H9 (cell line): ENCODE measurements around the gene MAP1S. TPM values are rescaled to one million over a fixed set of nuclear protein-coding genes. Genes with fewer than 3 reads are reported as not detected.

ENCODE experiments used
- DNase-seq: peaks from one replicate; pipeline ENCODE4 v3.0.0-alpha.2; 2017
- H2AFZ ChIP-seq: one replicate; pipeline ENCODE4 v1.6.1; 2013; ENCODE audit warnings: mild to moderate bottlenecking, low read length, control low read depth, moderate library complexity
- H2AK5ac ChIP-seq: 2 replicates; pipeline ENCODE4 v1.6.1; 2013; ENCODE audit warnings: low read length, control low read depth, mixed read lengths; ENCODE audit not compliant: insufficient read length
- H2BK120ac ChIP-seq: one replicate; pipeline ENCODE4 v1.6.1; 2013; ENCODE audit warnings: low read depth, mild to moderate bottlenecking, low read length, control low read depth, inconsistent platforms; ENCODE audit not compliant: poor library complexity, severe bottlenecking
- H2BK12ac ChIP-seq: 2 replicates; pipeline ENCODE4 v1.6.1; 2013; ENCODE audit warnings: low read length, control low read depth, mixed read lengths, low read depth; ENCODE audit not compliant: insufficient read length
- H2BK15ac ChIP-seq: 2 replicates; pipeline ENCODE4 v1.6.1; 2013; ENCODE audit warnings: low read depth, low read length, control low read depth
- H2BK20ac ChIP-seq: one replicate; pipeline ENCODE4 v1.6.1; 2013; ENCODE audit warnings: low read depth, mild to moderate bottlenecking, low read length, control low read depth, inconsistent platforms; ENCODE audit not compliant: poor library complexity, severe bottlenecking
- H2BK5ac ChIP-seq: 2 replicates; pipeline ENCODE4 v1.6.1; 2013; ENCODE audit warnings: low read length, control low read depth, mixed read lengths; ENCODE audit not compliant: insufficient read length
- H3K14ac ChIP-seq: 2 replicates; pipeline ENCODE4 v1.6.1; 2013; ENCODE audit warnings: low read length, control low read depth; ENCODE audit not compliant: insufficient read depth
- H3K18ac ChIP-seq: 2 replicates; pipeline ENCODE4 v1.6.1; 2013; ENCODE audit warnings: low read depth, mild to moderate bottlenecking, mixed read lengths, low read length, control low read depth; ENCODE audit not compliant: insufficient read length
- H3K23ac ChIP-seq: 2 replicates; pipeline ENCODE4 v1.6.1; 2013; ENCODE audit warnings: low read length, control low read depth, mixed read lengths, low read depth; ENCODE audit not compliant: insufficient read length
- H3K23me2 ChIP-seq: 2 replicates; pipeline ENCODE4 v1.6.1; 2013; ENCODE audit warnings: low read depth, mild to moderate bottlenecking, mixed read lengths, low read length, control low read depth; ENCODE audit not compliant: insufficient read length, poor library complexity, severe bottlenecking
- H3K27ac ChIP-seq: 2 replicates; pipeline ENCODE4 v1.5.1; 2013; ENCODE audit warnings: low read length, control low read depth, mixed read lengths, low read depth; ENCODE audit not compliant: insufficient read length
- H3K27me3 ChIP-seq: 2 replicates; pipeline ENCODE4 v1.6.1; 2013; ENCODE audit warnings: low read length, control low read depth, inconsistent platforms; ENCODE audit not compliant: insufficient read depth
- H3K4ac ChIP-seq: 2 replicates; pipeline ENCODE4 v1.6.1; 2013; ENCODE audit warnings: low read depth, mild to moderate bottlenecking, control low read depth, inconsistent platforms, low read length, moderate library complexity
- H3K4me1 ChIP-seq: 2 replicates; pipeline ENCODE4 v1.6.1; 2013; ENCODE audit warnings: low read length, control low read depth, inconsistent platforms; ENCODE audit not compliant: insufficient read depth
- H3K4me2 ChIP-seq: 2 replicates; pipeline ENCODE4 v1.6.1; 2013; ENCODE audit warnings: low read length, control low read depth, mixed read lengths; ENCODE audit not compliant: insufficient read length, insufficient read depth
- H3K56ac ChIP-seq: 2 replicates; pipeline ENCODE4 v1.6.1; 2013; ENCODE audit warnings: low read depth, mild to moderate bottlenecking, mixed read lengths, low read length, control low read depth; ENCODE audit not compliant: insufficient read length
- H3K79me1 ChIP-seq: 2 replicates; pipeline ENCODE4 v1.6.1; 2013; ENCODE audit warnings: low read depth, mild to moderate bottlenecking, moderate library complexity, low read length, control low read depth, inconsistent platforms; ENCODE audit not compliant: insufficient read depth, poor library complexity, severe bottlenecking
- H3K79me2 ChIP-seq: 2 replicates; pipeline ENCODE4 v1.6.1; 2013; ENCODE audit warnings: low read length, control low read depth, inconsistent platforms; ENCODE audit not compliant: insufficient read depth
- H3K9ac ChIP-seq: 2 replicates; pipeline ENCODE4 v1.6.1; 2013; ENCODE audit warnings: low read length, control low read depth, mixed read lengths; ENCODE audit not compliant: insufficient read length; ENCODE audit errors: extremely low read depth
- H3K9me3 ChIP-seq: one replicate; pipeline ENCODE4 v1.6.1; 2013; ENCODE audit warnings: low read depth, low read length, inconsistent platforms; ENCODE audit not compliant: control insufficient read depth
- H3T11ph ChIP-seq: one replicate; pipeline ENCODE4 v1.6.1; 2013; ENCODE audit warnings: mild to moderate bottlenecking, low read length, control low read depth, inconsistent platforms
- H4K20me1 ChIP-seq: one replicate; pipeline ENCODE4 v1.6.1; 2013; ENCODE audit not compliant: control insufficient read depth, insufficient read length, insufficient read depth
- H4K5ac ChIP-seq: 2 replicates; pipeline ENCODE4 v1.6.1; 2013; ENCODE audit warnings: low read depth, mild to moderate bottlenecking, mixed read lengths, low read length, control low read depth; ENCODE audit not compliant: insufficient read length
- H4K8ac ChIP-seq: replicated peaks from 2 replicates; pipeline ENCODE4 v1.6.1; 2013; ENCODE audit warnings: low read length, control low read depth, mixed read lengths, low read depth; ENCODE audit not compliant: insufficient read length
- H4K91ac ChIP-seq: 2 replicates; pipeline ENCODE4 v1.6.1; 2013; ENCODE audit warnings: low read depth, mild to moderate bottlenecking, moderate library complexity, mixed read lengths, low read length, control low read depth; ENCODE audit not compliant: insufficient read length
- H3K27ac Mint-ChIP-seq, 3 experiments: 2 replicates in 2 of 3; 3 replicates in 1 of 3; pipeline ENCODE4 v1.8.0; 2020 to 2021; ENCODE audit warnings: mixed read lengths in 3 of 3, mild to moderate bottlenecking in 1 of 3, moderate library complexity in 1 of 3
- H3K27me3 Mint-ChIP-seq: 2 replicates; pipeline ENCODE4 v1.8.0; 2021; ENCODE audit warnings: low read depth, mild to moderate bottlenecking, moderate library complexity, mixed read lengths
- H3K36me3 Mint-ChIP-seq, 3 experiments: 2 replicates in 2 of 3; 3 replicates in 1 of 3; pipeline ENCODE4 v1.8.0; 2020 to 2021; ENCODE audit warnings: low read depth in 3 of 3, mixed read lengths in 3 of 3; ENCODE audit not compliant: insufficient read depth in 1 of 3
- H3K4me1 Mint-ChIP-seq, 2 experiments: 2 replicates each; pipeline ENCODE4 v1.8.0; 2020; ENCODE audit warnings: mixed read lengths in 2 of 2
- H3K4me3 Mint-ChIP-seq, 2 experiments: 2 replicates in 1 of 2; 3 replicates in 1 of 2; pipeline ENCODE4 v1.8.0; 2020 to 2021; ENCODE audit warnings: mild to moderate bottlenecking in 2 of 2, mixed read lengths in 2 of 2, moderate library complexity in 1 of 2
- H3K9me3 Mint-ChIP-seq, 2 experiments: 2 replicates in 1 of 2; 3 replicates in 1 of 2; pipeline ENCODE4 v1.8.0; 2020; ENCODE audit warnings: mild to moderate bottlenecking in 2 of 2, mixed read lengths in 2 of 2, moderate library complexity in 1 of 2
- WGBS: extraction: QIAGEN DNeasy Blood & Tissue Kit; methylation state at CpG from one replicate; pipeline ENCODE4 v1.1.7; 2013; ENCODE audit warnings: missing lambda C conversion rate, low lambda C conversion rate, mixed read lengths; ENCODE audit not compliant: insufficient read length; ENCODE audit errors: extremely low coverage; 5-methylcytosine and 5-hydroxymethylcytosine counted together
- total RNA-seq: library from RNA; stranded (reverse); gene quantifications from 2 replicates; pipeline ENCODE4 v1.2.1, GENCODE V29; 2021
- TF ChIP-seq, protein P1 (sequence below): fragments of 200-600 bp; sonication (generic); conservative IDR thresholded peaks from 3 replicates; pipeline ENCODE4 v1.8.0; 2021; ENCODE audit warnings: antibody characterized with exemption, mild to moderate bottlenecking

Gene MAP1S
- total RNA-seq, 1 experiment from 2014 or later, result 160 TPM

DNA sequence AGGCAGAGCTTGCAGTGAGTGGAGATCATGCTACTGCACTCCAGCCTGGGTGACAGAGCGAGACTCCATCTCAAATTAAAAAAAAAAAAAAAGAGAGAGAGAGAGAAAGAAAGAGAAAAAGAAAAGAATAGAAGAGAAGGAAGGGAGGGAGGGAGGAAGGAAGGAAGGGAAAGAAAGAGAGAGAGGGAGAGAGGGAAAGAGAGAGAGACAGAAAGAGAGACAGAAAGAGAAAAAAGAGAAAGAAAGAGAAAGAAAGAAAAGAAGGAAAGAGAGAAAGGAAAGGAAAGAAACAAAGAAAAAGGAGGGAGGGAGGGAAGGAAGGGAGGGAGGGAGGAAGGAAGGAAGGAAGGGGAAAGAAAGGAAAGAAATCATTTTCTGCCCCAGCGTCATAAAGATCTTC lies 24.1 kb upstream of the MAP1S start:
- Mint-ChIP-seq H3K36me3 (no peaks in the 10 kb centered on the region), H3K4me3 (no peak overlapping the region), H3K4me1 (peaks cover 0 to 3% of the 10 kb centered on the region in 2 experiments; a peak in 1 of 4 replicates), H3K27me3 (peaks cover 33% of the 10 kb centered on the region), H3K27ac (no peak overlapping the region), H3K9me3 (no peaks in the 10 kb centered on the region)
- Histone ChIP-seq H2BK5ac (no peak overlapping the region), H3K23me2 (no peaks in the 10 kb centered on the region), H4K91ac (no peak overlapping the region), H2BK15ac (no peak overlapping the region), H3K27ac (no peak overlapping the region), H3K27me3 (no peaks in the 10 kb centered on the region), H2BK12ac (no peak overlapping the region), H2BK20ac (no peak overlapping the region), H4K5ac (no peak overlapping the region), H3T11ph (no peak overlapping the region), H3K23ac (no peak overlapping the region), H3K9me3 (no peaks in the 10 kb centered on the region), H3K14ac (no peak overlapping the region), H3K18ac (no peak overlapping the region), H3K79me1 (no peaks in the 10 kb centered on the region), H2BK120ac (no peak overlapping the region), H4K20me1 (no peaks in the 10 kb centered on the region), H2AK5ac (no peak overlapping the region), H3K79me2 (no peaks in the 10 kb centered on the region), H3K4me2 (no peak overlapping the region), H3K56ac (no peak overlapping the region), H2AFZ (no peak overlapping the region), H3K4ac (no peak overlapping the region), H3K9ac (no peak overlapping the region), H3K4me1 (no peaks in the 10 kb centered on the region), H4K8ac (no peak overlapping the region)
- DNase-seq, result no peak
- TF ChIP-seq, protein P1, sequence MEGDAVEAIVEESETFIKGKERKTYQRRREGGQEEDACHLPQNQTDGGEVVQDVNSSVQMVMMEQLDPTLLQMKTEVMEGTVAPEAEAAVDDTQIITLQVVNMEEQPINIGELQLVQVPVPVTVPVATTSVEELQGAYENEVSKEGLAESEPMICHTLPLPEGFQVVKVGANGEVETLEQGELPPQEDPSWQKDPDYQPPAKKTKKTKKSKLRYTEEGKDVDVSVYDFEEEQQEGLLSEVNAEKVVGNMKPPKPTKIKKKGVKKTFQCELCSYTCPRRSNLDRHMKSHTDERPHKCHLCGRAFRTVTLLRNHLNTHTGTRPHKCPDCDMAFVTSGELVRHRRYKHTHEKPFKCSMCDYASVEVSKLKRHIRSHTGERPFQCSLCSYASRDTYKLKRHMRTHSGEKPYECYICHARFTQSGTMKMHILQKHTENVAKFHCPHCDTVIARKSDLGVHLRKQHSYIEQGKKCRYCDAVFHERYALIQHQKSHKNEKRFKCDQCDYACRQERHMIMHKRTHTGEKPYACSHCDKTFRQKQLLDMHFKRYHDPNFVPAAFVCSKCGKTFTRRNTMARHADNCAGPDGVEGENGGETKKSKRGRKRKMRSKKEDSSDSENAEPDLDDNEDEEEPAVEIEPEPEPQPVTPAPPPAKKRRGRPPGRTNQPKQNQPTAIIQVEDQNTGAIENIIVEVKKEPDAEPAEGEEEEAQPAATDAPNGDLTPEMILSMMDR, result no peak
- no CpG with 5 or more reads among the region's 2 CpGs for WGBS
